ENCODE data around the gene SLC37A2. TPM values are rescaled to one million over a fixed set of nuclear protein-coding genes. Genes with fewer than 3 reads are reported as not detected.

SLC37A2 gene
- total RNA-seq, 2 donors from 2014 or later, result 1.0 to 1.3 TPM

DNA sequence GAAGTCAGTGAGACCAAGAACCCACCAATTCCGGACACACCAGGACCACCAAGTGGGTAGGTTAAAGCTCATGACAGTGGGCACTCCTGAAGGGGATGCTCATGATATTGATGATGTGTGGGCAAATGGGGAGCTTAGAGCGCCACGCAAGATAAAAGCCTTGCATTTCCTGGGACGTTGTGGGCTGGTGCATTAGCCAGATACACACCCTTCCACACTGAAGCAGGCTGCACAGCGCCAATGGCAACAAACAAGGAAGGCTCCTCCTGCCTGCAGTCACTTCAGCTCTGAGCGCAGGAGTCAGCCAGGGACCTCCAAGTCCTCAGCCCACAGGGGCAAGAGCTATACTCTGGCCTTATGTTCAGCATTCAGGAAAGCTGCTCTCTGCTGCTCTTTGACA, 27.7 kb downstream of the SLC37A2 start:
- H3K9ac ChIP-seq (ENCODE audit: extremely low read depth, low read length, poor library complexity, severe bottlenecking), result no peak overlapping the region
- H3K4me3 ChIP-seq (ENCODE audit: low read length), result no peak overlapping the region
- no peaks in the 10 kb centered on the region for H3K9me3 ChIP-seq (ENCODE audit: control insufficient read depth, low read length)
- H3K27me3 ChIP-seq (ENCODE audit: control insufficient read depth, insufficient read depth, low read length, poor library complexity, severe bottlenecking), result no peaks in the 10 kb centered on the region
- 88 to 90% methylated on average over 5 to 6 of the region's 6 CpGs for WGBS, 2 experiments (ENCODE audit: insufficient coverage in 1 of 2, insufficient read length in 1 of 2)
- Mint-ChIP-seq H3K4me3 (no peak overlapping the region), H3K9me3 (peaks cover 2% of the 10 kb centered on the region), H3K4me1 (peaks cover 19% of the 10 kb centered on the region), H3K36me3 (ENCODE audit: low read depth) (peaks cover 5% of the 10 kb centered on the region), H3K27me3 (ENCODE audit: insufficient read depth) (no peaks in the 10 kb centered on the region), H3K27ac (no peak overlapping the region)
- TF ChIP-seq, protein P1, sequence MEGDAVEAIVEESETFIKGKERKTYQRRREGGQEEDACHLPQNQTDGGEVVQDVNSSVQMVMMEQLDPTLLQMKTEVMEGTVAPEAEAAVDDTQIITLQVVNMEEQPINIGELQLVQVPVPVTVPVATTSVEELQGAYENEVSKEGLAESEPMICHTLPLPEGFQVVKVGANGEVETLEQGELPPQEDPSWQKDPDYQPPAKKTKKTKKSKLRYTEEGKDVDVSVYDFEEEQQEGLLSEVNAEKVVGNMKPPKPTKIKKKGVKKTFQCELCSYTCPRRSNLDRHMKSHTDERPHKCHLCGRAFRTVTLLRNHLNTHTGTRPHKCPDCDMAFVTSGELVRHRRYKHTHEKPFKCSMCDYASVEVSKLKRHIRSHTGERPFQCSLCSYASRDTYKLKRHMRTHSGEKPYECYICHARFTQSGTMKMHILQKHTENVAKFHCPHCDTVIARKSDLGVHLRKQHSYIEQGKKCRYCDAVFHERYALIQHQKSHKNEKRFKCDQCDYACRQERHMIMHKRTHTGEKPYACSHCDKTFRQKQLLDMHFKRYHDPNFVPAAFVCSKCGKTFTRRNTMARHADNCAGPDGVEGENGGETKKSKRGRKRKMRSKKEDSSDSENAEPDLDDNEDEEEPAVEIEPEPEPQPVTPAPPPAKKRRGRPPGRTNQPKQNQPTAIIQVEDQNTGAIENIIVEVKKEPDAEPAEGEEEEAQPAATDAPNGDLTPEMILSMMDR (conservative IDR thresholded peaks at IDR 0.05), result no peak
- no peak overlapping the region for H3K27ac ChIP-seq (ENCODE audit: low read depth, low read length)
- H3K36me3 ChIP-seq (ENCODE audit: control insufficient read depth, insufficient read depth, low read length), result peaks cover 4% of the 10 kb centered on the region
- H3K4me1 ChIP-seq (ENCODE audit: control insufficient read depth, insufficient read depth, low read length), result no peaks in the 10 kb centered on the region
- DNase-seq, result no peak

DNA sequence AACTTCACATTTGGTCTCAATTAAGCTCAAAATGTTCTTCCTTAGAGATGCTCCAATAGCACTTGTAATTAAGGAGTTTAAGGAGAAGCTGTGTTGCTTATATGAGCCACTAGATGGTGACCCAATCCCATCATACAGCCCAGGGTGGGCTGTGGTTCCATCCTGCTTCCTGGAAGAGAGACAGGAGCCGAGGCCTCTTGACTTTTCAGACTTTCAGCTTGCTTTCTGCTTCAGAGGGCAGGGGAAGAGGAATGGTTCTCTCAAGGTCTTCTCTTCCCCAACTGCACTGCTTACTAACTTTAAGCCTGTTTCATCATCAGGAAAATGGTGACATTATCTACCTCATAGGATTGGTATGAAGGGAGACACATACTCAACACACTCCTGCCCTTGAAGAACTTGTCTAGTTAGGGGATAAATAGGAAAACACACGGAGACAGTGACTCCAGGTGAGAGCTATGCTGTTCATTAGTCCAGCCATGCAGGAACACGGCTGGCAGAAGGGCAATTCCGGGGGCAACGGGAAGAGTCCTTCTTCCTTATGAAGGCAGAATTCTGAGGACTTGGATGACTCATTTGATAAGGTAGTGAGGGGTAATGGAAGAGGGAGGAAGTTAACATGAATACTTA, 28.3 kb downstream of the SLC37A2 start:
- TF ChIP-seq, protein P1 (conservative IDR thresholded peaks at IDR 0.05), result peak; percentile 92
- Mint-ChIP-seq H3K27me3 (ENCODE audit: insufficient read depth) (no peaks in the 10 kb centered on the region), H3K36me3 (ENCODE audit: low read depth) (peaks cover 5% of the 10 kb centered on the region)

DNA sequence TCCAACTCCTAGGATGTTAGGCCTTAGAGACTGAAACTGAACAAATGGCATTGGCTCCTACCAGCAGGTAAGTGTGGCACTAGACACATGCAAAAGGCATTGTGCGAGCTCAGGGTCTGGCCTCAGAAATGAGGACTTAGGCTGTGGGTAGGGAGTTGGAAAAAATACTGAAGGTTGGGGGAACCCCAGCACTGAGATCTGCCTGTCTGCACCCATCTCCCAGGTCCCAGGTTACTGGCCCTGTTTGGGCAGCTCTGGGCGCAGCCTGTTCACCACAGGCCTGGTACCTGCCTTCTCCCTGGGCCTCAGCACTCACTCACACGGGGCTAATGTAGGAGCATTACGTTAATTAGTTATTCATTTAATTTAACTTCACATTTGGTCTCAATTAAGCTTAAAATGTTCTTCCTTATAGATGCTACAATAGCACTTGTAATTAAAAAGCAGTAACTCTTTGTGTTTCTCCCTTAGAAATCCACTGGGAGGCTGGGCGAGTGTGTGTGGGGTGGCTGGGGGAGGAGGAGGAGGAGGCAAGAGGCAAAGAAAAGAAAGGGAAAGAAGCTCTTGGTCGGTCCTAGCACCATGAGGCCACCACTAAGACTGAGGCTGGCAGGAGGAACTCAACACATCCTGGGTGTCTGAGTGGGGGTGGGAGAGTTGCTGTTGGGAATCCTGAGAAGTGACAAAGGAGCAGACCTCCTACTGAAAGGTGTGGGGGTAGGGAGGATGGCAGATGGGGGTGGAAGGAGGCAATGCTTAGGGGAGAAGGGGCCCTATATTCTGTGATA, 29.0 kb downstream of the SLC37A2 start:
- DNase-seq, result peak; percentile 52
- H3K27me3 Mint-ChIP-seq (ENCODE audit: insufficient read depth), result no peaks in the 10 kb centered on the region
- Histone ChIP-seq H3K27ac (ENCODE audit: low read depth, low read length) (no peak overlapping the region), H3K27me3 (ENCODE audit: control insufficient read depth, insufficient read depth, low read length, poor library complexity, severe bottlenecking) (no peaks in the 10 kb centered on the region), H3K36me3 (ENCODE audit: control insufficient read depth, insufficient read depth, low read length) (peaks cover 4% of the 10 kb centered on the region), H3K4me1 (ENCODE audit: control insufficient read depth, insufficient read depth, low read length) (no peaks in the 10 kb centered on the region), H3K9ac (ENCODE audit: extremely low read depth, low read length, poor library complexity, severe bottlenecking) (no peak overlapping the region), H3K4me3 (ENCODE audit: low read length) (no peak overlapping the region), H3K9me3 (ENCODE audit: control insufficient read depth, low read length) (no peaks in the 10 kb centered on the region)
- no peak overlapping the region for H3K4me3 Mint-ChIP-seq
- H3K9me3 Mint-ChIP-seq, result peaks cover 2% of the 10 kb centered on the region
- TF ChIP-seq, protein P1 (conservative IDR thresholded peaks at IDR 0.05), result no peak
- H3K36me3 Mint-ChIP-seq (ENCODE audit: low read depth), result peaks cover 11% of the 10 kb centered on the region
- WGBS, 2 experiments (ENCODE audit: insufficient coverage in 1 of 2, insufficient read length in 1 of 2), result 79 to 80% methylated on average over 3 to 6 of the region's 6 CpGs
- peaks cover 19% of the 10 kb centered on the region for H3K4me1 Mint-ChIP-seq
- peak overlapping the region; percentile 45 for H3K27ac Mint-ChIP-seq

More for the DNA sequence above, 28.3 kb downstream of the SLC37A2 start:
- no peaks in the 10 kb centered on the region for H3K9me3 ChIP-seq (ENCODE audit: control insufficient read depth, low read length)
- H3K4me1 Mint-ChIP-seq, result peaks cover 19% of the 10 kb centered on the region
- no peak overlapping the region for H3K27ac Mint-ChIP-seq
- H3K27me3 ChIP-seq (ENCODE audit: control insufficient read depth, insufficient read depth, low read length, poor library complexity, severe bottlenecking), result no peaks in the 10 kb centered on the region
- H3K36me3 ChIP-seq (ENCODE audit: control insufficient read depth, insufficient read depth, low read length), result peaks cover 4% of the 10 kb centered on the region
- DNase-seq, result peak; percentile 87
- H3K4me3 ChIP-seq (ENCODE audit: low read length), result no peak overlapping the region
- H3K4me1 ChIP-seq (ENCODE audit: control insufficient read depth, insufficient read depth, low read length), result no peaks in the 10 kb centered on the region
- no peak overlapping the region for H3K4me3 Mint-ChIP-seq
- WGBS, 2 experiments (ENCODE audit: insufficient coverage in 1 of 2, insufficient read length in 1 of 2), result 66 to 75% methylated on average over 4 to 5 of the region's 5 CpGs
- no peak overlapping the region for H3K27ac ChIP-seq (ENCODE audit: low read depth, low read length)
- no peak overlapping the region for H3K9ac ChIP-seq (ENCODE audit: extremely low read depth, low read length, poor library complexity, severe bottlenecking)
- H3K9me3 Mint-ChIP-seq, result peaks cover 2% of the 10 kb centered on the region
